ENCODE data around the gene SLC12A6.
A peak's percentile ranks its signal among the peaks of the same experiment; 100 is the strongest.
"Not testable (repeated sequence)": the region's sequence is repeated elsewhere in the genome, so short reads cannot be mapped to it uniquely, and the experiment has no call there.

SLC12A6 gene

GRCh38 chr15:34355241-34355640 is 17.7 kb upstream of the SLC12A6 start:
- no peak for DNase-seq

- DNase-seq = no peak
These were observed 16.7 kb upstream of the SLC12A6 start for GRCh38 chr15:34354286-34354685.

GRCh38 chr15:34353627-34354026 is 16.0 kb upstream of the SLC12A6 start:
- DNase-seq = no peak

- DNase-seq = not testable (repeated sequence)
These were observed 15.4 kb upstream of the SLC12A6 start for GRCh38 chr15:34352996-34353395.

GRCh38 chr15:34349769-34350168 is 12.2 kb upstream of the SLC12A6 start:
- no peak for DNase-seq

- DNase-seq = no peak
These were observed 11.2 kb upstream of the SLC12A6 start for GRCh38 chr15:34348735-34349300.

GRCh38 chr15:34347951-34348638 is 10.5 kb upstream of the SLC12A6 start:
- no peak for DNase-seq

GRCh38 chr15:34342737-34343575 is 5.4 kb upstream of the SLC12A6 start, which contains the start of the genes NOP10 and NUTM1:
NOP10 (minus strand) TSS chr15:34343136; CDS start chr15:34343073, 63 bp downstream.
NUTM1 (plus strand) TSS chr15:34343315; CDS start chr15:34343697, 382 bp downstream.
- DNase-seq = peak; percentile 93

- not testable (repeated sequence) for DNase-seq
These were observed 4.7 kb upstream of the SLC12A6 start for GRCh38 chr15:34342213-34342736.

GRCh38 chr15:34341381-34342212 is 4.0 kb upstream of the SLC12A6 start:
- no peak for DNase-seq

- no peak for DNase-seq
These were observed 2.4 kb upstream of the SLC12A6 start for GRCh38 chr15:34339946-34340345.

GRCh38 chr15:34338347-34338746 is 766 bp upstream of the SLC12A6 start:
- no peak for DNase-seq

GRCh38 chr15:34336991-34337556 is 507 bp downstream of the SLC12A6 start:
- DNase-seq = no peak

- no peak for DNase-seq
These were observed 1.2 kb downstream of the SLC12A6 start for GRCh38 chr15:34336231-34336990.

- DNase-seq = no peak
These were observed 2.2 kb downstream of the SLC12A6 start for GRCh38 chr15:34335176-34336032.

GRCh38 chr15:34334672-34335071 is 2.9 kb downstream of the SLC12A6 start:
- no peak for DNase-seq

GRCh38 chr15:34332553-34333120 is 4.9 kb downstream of the SLC12A6 start:
- no peak for DNase-seq

GRCh38 chr15:34331809-34332208 is 5.8 kb downstream of the SLC12A6 start:
- DNase-seq = no peak

GRCh38 chr15:34330279-34330678 is 7.3 kb downstream of the SLC12A6 start:
- no peak for DNase-seq

GRCh38 chr15:34329006-34329405 is 8.6 kb downstream of the SLC12A6 start:
- no peak for DNase-seq

Measured in right forelimb (tissue), 1 donor.